Endothelial cell of umbilical vein (primary cell): Measurements from ENCODE around the gene HK1. TPM values are rescaled to one million over a fixed set of nuclear protein-coding genes. Genes with fewer than 3 reads are reported as not detected.

Source experiments
- BruUV-seq: library from RNA; stranded (reverse); fragments of 400-500 nt; replicated peaks from 2 replicates; lab custom pipeline; 2021; lab: Mats Ljungman, UMichigan
- CTCF ChIA-PET: fragments of 300-600, 350-600 bp; sonication (Branson Sonifier 250); formaldehyde crosslinking; loops from one replicate; lab custom pipeline; 2021; ENCODE audit warnings: antibody characterized with exemption, inconsistent platforms; lab: Charles Lee
- POLR2A ChIA-PET: fragments of 300-600, 350-600 bp; sonication (Branson Sonifier 250); formaldehyde crosslinking; loops from one replicate; lab custom pipeline; 2021; ENCODE audit warnings: antibody characterized with exemption, inconsistent platforms; lab: Charles Lee
- DNase-seq: peaks from one replicate; pipeline ENCODE4 v3.0.0-alpha.2; 2011; ENCODE audit warnings: low read depth, low spot score
- FAIRE-seq: peaks from 2 replicates; lab custom pipeline; 2011; peaks lifted over from hg19 to GRCh38; lab: Jason Lieb, UNC
- H2AFZ ChIP-seq: 2 replicates; pipeline ENCODE4 v1.6.0; 2012; ENCODE audit warnings: low read depth, low read length, control low read depth, inconsistent platforms
- H3K27ac ChIP-seq: 2 replicates; pipeline ENCODE4 v1.5.1; 2011; ENCODE audit warnings: low read depth, mild to moderate bottlenecking, control low read depth, low read length, moderate library complexity; ENCODE audit not compliant: insufficient read depth
- H3K27me3 ChIP-seq, 2 experiments: 2 replicates each; pipeline versions ENCODE4 v1.6.0 to v1.6.1; 2011; ENCODE audit warnings: low read length in 2 of 2, mixed read lengths in 1 of 2; ENCODE audit not compliant: control insufficient read depth in 2 of 2, insufficient read depth in 2 of 2
- H3K36me3 ChIP-seq, 2 experiments: 2 replicates in 1 of 2; 3 replicates in 1 of 2; pipeline ENCODE4 v1.5.1; 2011; ENCODE audit warnings: low read length in 2 of 2, mild to moderate bottlenecking in 1 of 2, moderate library complexity in 1 of 2; ENCODE audit not compliant: control insufficient read depth in 2 of 2, insufficient read depth in 2 of 2; ENCODE audit errors: extremely low read depth in 1 of 2
- H3K4me1 ChIP-seq: 3 replicates; pipeline ENCODE4 v1.5.1; 2011; ENCODE audit warnings: mild to moderate bottlenecking, low read length; ENCODE audit not compliant: control insufficient read depth, insufficient read depth; ENCODE audit errors: extremely low read depth
- H3K4me2 ChIP-seq: 2 replicates; pipeline ENCODE4 v1.6.1; 2011; ENCODE audit warnings: low read length, control low read depth, mixed read lengths; ENCODE audit not compliant: insufficient read depth
- H3K4me3 ChIP-seq, 3 experiments: fragments of 200-600 bp in 1 of 3; sonication (generic), shearing (Covaris generic) in 1 of 3; replicated peaks in 1 of 3; 2 replicates each; pipeline ENCODE4 v1.5.1; 2011 to 2016; ENCODE audit warnings: control low read depth in 3 of 3, low read length in 3 of 3, mild to moderate bottlenecking in 2 of 3, inconsistent platforms in 1 of 3, low read depth in 1 of 3, moderate library complexity in 1 of 3; ENCODE audit not compliant: insufficient read depth in 1 of 3
- H3K79me2 ChIP-seq: 2 replicates; pipeline ENCODE4 v1.6.0; 2012; ENCODE audit warnings: low read length, inconsistent platforms; ENCODE audit not compliant: control insufficient read depth, insufficient read depth
- H3K9ac ChIP-seq: replicated peaks from 2 replicates; pipeline ENCODE3; 2011; ENCODE audit warnings: low read length, control low read depth; ENCODE audit not compliant: insufficient read depth; ENCODE audit errors: extremely low read depth
- H3K9me1 ChIP-seq: replicated peaks from 3 replicates; pipeline ENCODE4 v1.6.0; 2011; ENCODE audit warnings: mild to moderate bottlenecking, low read length; ENCODE audit not compliant: control insufficient read depth, insufficient read depth; ENCODE audit errors: extremely low read depth
- H3K9me3 ChIP-seq: replicated peaks from 2 replicates; pipeline ENCODE4 v1.5.1; 2012; ENCODE audit warnings: low read length, inconsistent platforms; ENCODE audit not compliant: control insufficient read depth, insufficient read depth
- H4K20me1 ChIP-seq: replicated peaks from 2 replicates; pipeline ENCODE3; 2011; ENCODE audit warnings: mild to moderate bottlenecking, low read length; ENCODE audit not compliant: control insufficient read depth, insufficient read depth; ENCODE audit errors: extremely low read depth
- CTCF ChIP-seq, 2 donors: IDR thresholded peaks; 1 replicate in 1 of 2; 2 replicates in 1 of 2; pipeline ENCODE4 v1.5.1; 2011; ENCODE audit warnings: low read length in 2 of 2, mild to moderate bottlenecking in 2 of 2, moderate library complexity in 2 of 2, control low read depth in 1 of 2, inconsistent platforms in 1 of 2, low read depth in 1 of 2; ENCODE audit not compliant: insufficient read depth in 1 of 2; ENCODE audit errors: extremely low read depth in 1 of 2
- EZH2 ChIP-seq: IDR thresholded peaks from 2 replicates; pipeline ENCODE4 v1.6.1; 2012; ENCODE audit warnings: borderline replicate concordance, low read depth, mild to moderate bottlenecking, moderate library complexity, low read length, inconsistent platforms; ENCODE audit not compliant: severe bottlenecking
- FOS ChIP-seq: IDR thresholded peaks from 2 replicates; pipeline ENCODE4 v1.6.1; 2011; ENCODE audit warnings: mild to moderate bottlenecking, low read length, moderate library complexity, borderline replicate concordance; ENCODE audit not compliant: insufficient read depth
- GATA2 ChIP-seq: IDR thresholded peaks from 2 replicates; pipeline ENCODE4 v1.7.0; 2011; ENCODE audit warnings: low read depth, mild to moderate bottlenecking, moderate library complexity, mixed read lengths, low read length; ENCODE audit not compliant: insufficient read length, insufficient read depth
- JUN ChIP-seq: IDR thresholded peaks from 2 replicates; pipeline ENCODE4 v1.6.1; 2011; ENCODE audit warnings: borderline replicate concordance, low read depth; ENCODE audit not compliant: insufficient read length, insufficient read depth
- MYC ChIP-seq: IDR thresholded peaks from one replicate; pipeline ENCODE4 v1.6.1; 2011; ENCODE audit warnings: mild to moderate bottlenecking, low read depth, low read length
- POLR2A ChIP-seq: IDR thresholded peaks from 2 replicates; pipeline ENCODE4 v1.6.1; 2012; ENCODE audit warnings: low read depth, mild to moderate bottlenecking, control low read depth, low read length
- POLR2AphosphoS5 ChIP-seq: IDR thresholded peaks from 2 replicates; pipeline ENCODE4 v1.6.1; 2012; ENCODE audit warnings: low read depth, mild to moderate bottlenecking, control low read depth, low read length, moderate library complexity; ENCODE audit not compliant: insufficient read depth
- dilution Hi-C: fragments of 300-500 bp; cut with MboI; formaldehyde crosslinking; loops from one replicate; pipeline ENCODE4 v1.15.0; 2019; ENCODE audit warnings: low sequenced_read_pairs; ENCODE audit not compliant: extremely low pct_ligation_motif_present
- intact Hi-C: fragments of 100-400 bp; cut with micrococcal nuclease; formaldehyde crosslinking; loops from one replicate; pipeline ENCODE4 v1.10.0; 2022
- polyA plus RNA-seq, 4 experiments: library from polyadenylated mRNA; depleted of rRNA in 3 of 4; stranded (reverse) in 3 of 4; unstranded in 1 of 4; fragments of >200 nt; gene quantifications; 2 replicates each; pipeline versions ENCODE4 v1.2.1 to v1.2.3, GENCODE V29; 2011 to 2012; ENCODE audit warnings: missing spikeins in 1 of 4
- total RNA-seq: library from RNA; stranded (reverse); gene quantifications from 2 replicates; pipeline ENCODE4 v1.2.3, GENCODE V29; 2021
- TF ChIP-seq, protein P1 (sequence below): IDR thresholded peaks from 2 replicates; pipeline ENCODE4 v1.6.1; 2011; ENCODE audit not compliant: insufficient read depth, insufficient read length

HK1 gene
- total and polyA plus RNA-seq, 2 donors (not counting 3 experiments of a cell fraction or from before 2014, with no cell fraction given): 50.8 to 121 TPM

DNA sequence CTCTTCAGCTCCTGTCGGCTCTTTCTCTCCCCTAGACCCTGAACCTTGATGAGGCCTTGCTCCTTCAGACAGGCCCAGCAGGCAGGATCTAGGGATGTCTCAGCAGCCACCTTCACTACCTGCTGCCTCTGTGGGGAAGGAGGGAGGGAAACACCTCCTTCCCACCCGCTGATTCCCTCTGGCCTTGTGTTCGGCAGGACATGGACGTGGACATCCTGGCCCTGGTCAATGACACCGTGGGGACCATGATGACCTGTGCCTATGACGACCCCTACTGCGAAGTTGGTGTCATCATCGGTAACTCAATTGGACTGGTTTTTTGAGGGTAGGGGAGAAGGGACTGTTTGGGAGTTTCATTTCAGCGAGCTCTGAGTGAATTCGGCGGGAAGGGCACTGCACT, 37.8 kb upstream of the HK1 start:
- ChIA-PET CTCF (interaction anchor here (1.5 to 6.5 kb wide), 4 partner anchors 81 to 168 kb away, joined by 3 to 103 read pairs (median 11); no protein-coding TSS in a partner anchor), POLR2A (no interaction called here)
- Histone ChIP-seq H3K4me3 (no peak overlapping the region), H3K79me2 (no peaks in the 10 kb centered on the region), H3K27me3 (no peaks in the 10 kb centered on the region), H3K9me3 (no peaks in the 10 kb centered on the region), H3K4me2 (no peak overlapping the region), H4K20me1 (no peaks in the 10 kb centered on the region), H3K27ac (no peak overlapping the region), H2AFZ (no peak overlapping the region), H3K36me3 (no peaks in the 10 kb centered on the region), H3K9ac (no peak overlapping the region), H3K9me1 (no peaks in the 10 kb centered on the region), H3K4me1 (peaks cover 16% of the 10 kb centered on the region)
- FAIRE-seq (no peak), DNase-seq (no peak)
- intact Hi-C loops (no loop called here), dilution Hi-C loops (loop anchor here (25.0 kb wide), 1 partner anchor 147 kb away; no protein-coding TSS in a partner anchor)
- no peak for TF ChIP-seq CTCF (IDR thresholded peaks at IDR 0.05; ENCODE audit: extremely low read depth in 1 of 2, insufficient read depth in 1 of 2, low read depth in 1 of 2, low read length in 2 of 2)
- no peak for TF ChIP-seq EZH2
- TF ChIP-seq MYC: no peak
- TF ChIP-seq POLR2A: no peak
- TF ChIP-seq GATA2: no peak
- TF ChIP-seq, protein P1, sequence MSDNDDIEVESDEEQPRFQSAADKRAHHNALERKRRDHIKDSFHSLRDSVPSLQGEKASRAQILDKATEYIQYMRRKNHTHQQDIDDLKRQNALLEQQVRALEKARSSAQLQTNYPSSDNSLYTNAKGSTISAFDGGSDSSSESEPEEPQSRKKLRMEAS: no peak
- no peak for TF ChIP-seq POLR2AphosphoS5
- no peak for TF ChIP-seq JUN
- no peak for TF ChIP-seq FOS
- BruUV-seq: no TSS peak
